K562 (cell line): Measurements from ENCODE around the gene THRSP. TPM values are rescaled to one million over a fixed set of nuclear protein-coding genes. Genes with fewer than 3 reads are reported as not detected.

Experiments used
- ATAC-seq: fragments of 200-7000 bp; cut with Tn5 transposase; 3 replicates; pipeline ENCODE4 v1.9.1; 2020; ENCODE audit warnings: moderate library complexity
- BruUV-seq: library from RNA; stranded (reverse); fragments of 400-500 nt; replicated peaks from 2 replicates; lab custom pipeline; 2021; lab: Mats Ljungman, UMichigan
- CTCF ChIA-PET: fragments of 300-600 bp; formaldehyde crosslinking; extraction: SDS; loops from one replicate; lab custom pipeline; 2021; ENCODE audit warnings: low intra/inter-chr PET ratio; lab: Yijun Ruan, JAX
- POLR2A ChIA-PET: fragments of 300-600, 350-650 bp; sonication (Branson Sonifier 250); formaldehyde crosslinking; extraction: SDS; loops from one replicate; lab custom pipeline; 2021; ENCODE audit warnings: antibody characterized with exemption, inconsistent platforms; lab: Yijun Ruan, JAX
- DNase-seq, 4 experiments: peaks; one replicate each; pipeline versions ENCODE4 v3.0.0 to v3.0.0-alpha.2; 2011 to 2018; ENCODE audit warnings: low spot score in 3 of 4, mixed read lengths in 3 of 4; ENCODE audit errors: extremely low read depth in 1 of 4
- FAIRE-seq: peaks from 2 replicates; lab custom pipeline; 2011; peaks lifted over from hg19 to GRCh38; lab: Jason Lieb, UNC
- H2AFZ ChIP-seq: 2 replicates; pipeline ENCODE4 v1.6.0; 2011; ENCODE audit warnings: low read depth, low read length, control low read depth, inconsistent platforms
- H3K27ac ChIP-seq: fragments of 200-600 bp; 3 replicates; pipeline ENCODE4 v1.8.0; 2011; ENCODE audit warnings: low read depth, mild to moderate bottlenecking, control low read depth, inconsistent platforms, low read length, moderate library complexity, mixed read lengths; ENCODE audit errors: extremely low read depth
- H3K27me3 ChIP-seq, 2 experiments: fragments of 300-600 bp in 1 of 2; 2 replicates in 1 of 2; 3 replicates in 1 of 2; pipeline versions ENCODE4 v1.6.0 to v1.8.0; 2011; ENCODE audit warnings: inconsistent platforms in 2 of 2, low read length in 2 of 2, mild to moderate bottlenecking in 1 of 2, mixed read lengths in 1 of 2, moderate library complexity in 1 of 2; ENCODE audit not compliant: control insufficient read depth in 2 of 2, insufficient read depth in 2 of 2
- H3K36me3 ChIP-seq: fragments of 300-600 bp; 3 replicates; pipeline ENCODE4 v1.8.0; 2011; ENCODE audit warnings: mild to moderate bottlenecking, low read length, inconsistent platforms; ENCODE audit not compliant: control insufficient read depth, insufficient read depth
- H3K4me1 ChIP-seq, 2 experiments: fragments of 200-600 bp in 1 of 2; replicated peaks in 1 of 2; 2 replicates in 1 of 2; 3 replicates in 1 of 2; pipeline versions ENCODE4 v1.5.1 to v1.8.0; 2011; ENCODE audit warnings: inconsistent platforms in 2 of 2, low read length in 2 of 2, mild to moderate bottlenecking in 1 of 2, mixed read lengths in 1 of 2, moderate library complexity in 1 of 2; ENCODE audit not compliant: control insufficient read depth in 2 of 2, insufficient read depth in 2 of 2
- H3K4me2 ChIP-seq: 2 replicates; pipeline ENCODE4 v1.6.1; 2011; ENCODE audit warnings: low read length, control low read depth, inconsistent platforms, mixed read lengths; ENCODE audit not compliant: insufficient read depth
- H3K4me3 ChIP-seq: fragments of 200-600 bp; sonication (generic), shearing (Covaris generic); 2 replicates; pipeline ENCODE4 v1.5.1; 2016; ENCODE audit warnings: control low read depth, inconsistent platforms
- H3K79me2 ChIP-seq: fragments of 200-600 bp; 3 replicates; pipeline ENCODE4 v1.8.0; 2011; ENCODE audit warnings: low read length, inconsistent platforms; ENCODE audit not compliant: control insufficient read depth, insufficient read depth
- H3K9ac ChIP-seq, 2 experiments: 2 replicates each; pipeline versions ENCODE4 v1.6.0 to v1.6.1; 2011; ENCODE audit warnings: low read depth in 2 of 2, low read length in 2 of 2, control low read depth in 1 of 2, inconsistent platforms in 1 of 2, mild to moderate bottlenecking in 1 of 2, mixed read lengths in 1 of 2; ENCODE audit not compliant: insufficient read depth in 1 of 2
- H3K9me1 ChIP-seq: one replicate; pipeline ENCODE4 v1.6.0; 2011; ENCODE audit warnings: inconsistent platforms, mild to moderate bottlenecking, low read length, moderate library complexity; ENCODE audit not compliant: control insufficient read depth, insufficient read depth
- H3K9me3 ChIP-seq: replicated peaks from 2 replicates; pipeline ENCODE4 v1.5.1; 2011; ENCODE audit warnings: low read depth, low read length, inconsistent platforms; ENCODE audit not compliant: control insufficient read depth, insufficient read depth
- H4K20me1 ChIP-seq: replicated peaks from 2 replicates; pipeline ENCODE4 v1.6.1; 2011; ENCODE audit warnings: low read length, inconsistent platforms, mixed read lengths; ENCODE audit not compliant: control insufficient read depth, insufficient read depth
- KDM4B ChIP-seq, 2 experiments: fragments of 450-650 bp in 1 of 2; sonication (generic) in 1 of 2; IDR thresholded peaks; 2 replicates each; pipeline ENCODE4 v1.6.1; 2016 to 2017; ENCODE audit warnings: borderline replicate concordance in 2 of 2, antibody characterized with exemption in 1 of 2, low read depth in 1 of 2, mild to moderate bottlenecking in 1 of 2
- MCM7 ChIP-seq, 2 experiments: fragments of 450-650 bp; IDR thresholded peaks; 2 replicates each; pipeline ENCODE4 v1.6.1; 2016 to 2018
- NFIX ChIP-seq: fragments of 250-450 bp; sonication (Bioruptor Pico); IDR thresholded peaks from 2 replicates; pipeline ENCODE4 v1.4.0; 2020; ENCODE audit warnings: low read depth, mild to moderate bottlenecking, moderate library complexity
- POLR3A ChIP-seq: IDR thresholded peaks from 2 replicates; pipeline ENCODE4 v1.6.1; 2011; ENCODE audit warnings: borderline replicate concordance, mild to moderate bottlenecking, moderate library complexity; ENCODE audit not compliant: insufficient read length, insufficient read depth; ENCODE audit errors: extremely low read depth
- PURB ChIP-seq: sonication (generic); formaldehyde crosslinking; IDR thresholded peaks from 2 replicates; pipeline ENCODE4 v1.9.0; 2021; ENCODE audit warnings: low read depth, mild to moderate bottlenecking, missing genetic modification reagents
- PYGO2 ChIP-seq: fragments of 450-650 bp; IDR thresholded peaks from 2 replicates; pipeline ENCODE4 v1.6.1; 2016; ENCODE audit warnings: mild to moderate bottlenecking, missing genetic modification characterization, moderate library complexity, missing compliant biosample characterization
- RBM17 ChIP-seq: fragments of 200-400 bp; formaldehyde crosslinking; IDR thresholded peaks from 2 replicates; pipeline ENCODE4 v1.6.1; 2017; ENCODE audit warnings: low read depth, mild to moderate bottlenecking, low read length, borderline replicate concordance
- RFX5 ChIP-seq: IDR thresholded peaks from 2 replicates; pipeline ENCODE4 v1.6.1; 2011; ENCODE audit warnings: low read depth, mild to moderate bottlenecking, improper control_type of control experiment, low read length
- SMARCA4 ChIP-seq: fragments of 450-650 bp; IDR thresholded peaks from 2 replicates; pipeline ENCODE4 v1.6.1; 2016
- ZNF124 ChIP-seq: sonication (generic); formaldehyde crosslinking; IDR thresholded peaks from 2 replicates; pipeline ENCODE4 v1.8.1; 2022; ENCODE audit warnings: missing genetic modification reagents
- ZNF280A ChIP-seq: fragments of 450-650 bp; IDR thresholded peaks from 2 replicates; pipeline ENCODE4 v1.6.1; 2018; ENCODE audit warnings: mild to moderate bottlenecking, low read depth; ENCODE audit not compliant: partially characterized antibody
- ZNF407 ChIP-seq: fragments of 450-650 bp; IDR thresholded peaks from 2 replicates; pipeline ENCODE4 v1.6.1; 2016; ENCODE audit warnings: low read depth
- ZNF41 ChIP-seq: fragments of 250-450 bp; sonication (Bioruptor Pico); conservative IDR thresholded peaks from 2 replicates; pipeline ENCODE4 v1.4.0; 2020; ENCODE audit warnings: mild to moderate bottlenecking
- WGBS: fragments of 100-300 bp; shearing (Covaris generic); methylation state at CpG from one replicate; pipeline ENCODE4 v1.1.6; 2016; ENCODE audit warnings: low coverage, mixed read lengths; ENCODE audit not compliant: insufficient coverage; ENCODE audit errors: missing lambda C conversion rate; 5-methylcytosine and 5-hydroxymethylcytosine counted together
- in situ Hi-C: fragments of 300-500 bp; cut with MboI; formaldehyde crosslinking; loops from 4 replicates; pipeline ENCODE4 v1.15.0; 2018; ENCODE audit warnings: inconsistent platforms, mixed read lengths
- intact Hi-C: fragments of 100-400 bp; cut with micrococcal nuclease; formaldehyde crosslinking; loops from 2 replicates; pipeline ENCODE4 v1.14.2; 2022
- polyA plus RNA-seq, 8 experiments: library from polyadenylated mRNA; depleted of rRNA in 4 of 8; stranded (reverse) in 5 of 8; unstranded in 3 of 8; fragments of >200 nt; fragmentation: Nextera tagmentation in 2 of 8; fragmentation: Illumina TruSeq in 1 of 8; extraction: Ambion mirVana in 2 of 8; extraction: Trizol in 1 of 8; gene quantifications; 2 replicates each; pipeline versions ENCODE4 v1.2.1 to v1.2.3, GENCODE V29; 2011 to 2014; ENCODE audit warnings: inconsistent platforms in 1 of 8, missing spikeins in 1 of 8
- total RNA-seq, 7 experiments: library from RNA; depleted of rRNA in 6 of 7; stranded (reverse); fragments of >200 nt in 6 of 7; fragmentation: Illumina TruSeq in 2 of 7; extraction: Trizol in 2 of 7; gene quantifications; 2 replicates each; pipeline versions ENCODE4 v1.2.1 to v1.2.3, GENCODE V29; 2011 to 2021; ENCODE audit warnings: low replicate concordance in 1 of 7

THRSP gene
- total and polyA plus RNA-seq, 9 of the 15 experiments (the other 6 are each of a cell fraction or from before 2014, with no cell fraction given): 0.23 to 0.56 (median 0.31) TPM; not detected in 2

GRCh38 chr11:78065203-78065602 is 1.5 kb downstream of the THRSP start:
- 62% methylated on average over 2 of the region's 2 CpGs for WGBS
- TF ChIP-seq POLR3A: no peak
- no peak for TF ChIP-seq SMARCA4
- TF ChIP-seq KDM4B (IDR thresholded peaks at IDR 0.05; ENCODE audit: borderline replicate concordance in 2 of 2, low read depth in 1 of 2): no peak
- TF ChIP-seq ZNF41 (CRISPR knock-in tag): no peak
- TF ChIP-seq ZNF124 (CRISPR knock-in tag): no peak
- TF ChIP-seq RBM17: no peak
- no peak for TF ChIP-seq PYGO2 (tag)
- TF ChIP-seq MCM7 (IDR thresholded peaks at IDR 0.05): no peak
- TF ChIP-seq ZNF407: no peak
- no peak for TF ChIP-seq NFIX
- TF ChIP-seq PURB (CRISPR knock-in tag): no peak
- no peak for TF ChIP-seq RFX5
- TF ChIP-seq ZNF280A: no peak

More at GRCh38 chr11:78065203-78065602, 1.5 kb downstream of the THRSP start:
- Histone ChIP-seq H3K79me2 (no peaks in the 10 kb centered on the region), H3K9me1 (no peaks in the 10 kb centered on the region), H3K4me2 (no peak overlapping the region), H2AFZ (no peak overlapping the region), H4K20me1 (no peaks in the 10 kb centered on the region), H3K4me3 (no peak overlapping the region), H3K27me3 (no peaks in the 10 kb centered on the region), H3K9ac (no peak overlapping the region), H3K36me3 (peaks cover 26% of the 10 kb centered on the region; the same call in 2 of the 3 replicates), H3K9me3 (no peaks in the 10 kb centered on the region), H3K27ac (no peak overlapping the region), H3K4me1 (peaks cover 13 to 20% of the 10 kb centered on the region in 2 experiments)
- BruUV-seq: no TSS peak
- DNase-seq (no peak), ATAC-seq (no peak), FAIRE-seq (no peak)
- POLR2A ChIA-PET: interaction anchor here (0.6 to 2.1 kb wide), 4 partner anchors 11 to 191 kb away, joined by 3 to 12 read pairs (median 5); partner anchors contain the start of gene NDUFC2
- in situ Hi-C loops: no loop called here
- CTCF ChIA-PET: no interaction called here
- intact Hi-C loops: no loop called here
